Tibial nerve (tissue), 3 donors: ENCODE data around the gene HSCB.

Experiments used
- POLR2A ChIP-seq, 2 donors: fragments of 450-650 bp; IDR thresholded peaks; one replicate each; pipeline ENCODE4 v1.6.1; 2017; ENCODE audit warnings: antibody characterized with exemption in 2 of 2, mild to moderate bottlenecking in 2 of 2, moderate library complexity in 2 of 2
- TF ChIP-seq, protein P1 (sequence below), 5 experiments: fragments of 200-600 bp in 3 of 5; fragments of 450-650 bp in 2 of 5; sonication (generic) in 3 of 5; IDR thresholded peaks; one replicate each; pipeline ENCODE4 v1.5.1; 2016 to 2019; ENCODE audit warnings: antibody characterized with exemption in 5 of 5, mild to moderate bottlenecking in 3 of 5, moderate library complexity in 2 of 5

DNA sequence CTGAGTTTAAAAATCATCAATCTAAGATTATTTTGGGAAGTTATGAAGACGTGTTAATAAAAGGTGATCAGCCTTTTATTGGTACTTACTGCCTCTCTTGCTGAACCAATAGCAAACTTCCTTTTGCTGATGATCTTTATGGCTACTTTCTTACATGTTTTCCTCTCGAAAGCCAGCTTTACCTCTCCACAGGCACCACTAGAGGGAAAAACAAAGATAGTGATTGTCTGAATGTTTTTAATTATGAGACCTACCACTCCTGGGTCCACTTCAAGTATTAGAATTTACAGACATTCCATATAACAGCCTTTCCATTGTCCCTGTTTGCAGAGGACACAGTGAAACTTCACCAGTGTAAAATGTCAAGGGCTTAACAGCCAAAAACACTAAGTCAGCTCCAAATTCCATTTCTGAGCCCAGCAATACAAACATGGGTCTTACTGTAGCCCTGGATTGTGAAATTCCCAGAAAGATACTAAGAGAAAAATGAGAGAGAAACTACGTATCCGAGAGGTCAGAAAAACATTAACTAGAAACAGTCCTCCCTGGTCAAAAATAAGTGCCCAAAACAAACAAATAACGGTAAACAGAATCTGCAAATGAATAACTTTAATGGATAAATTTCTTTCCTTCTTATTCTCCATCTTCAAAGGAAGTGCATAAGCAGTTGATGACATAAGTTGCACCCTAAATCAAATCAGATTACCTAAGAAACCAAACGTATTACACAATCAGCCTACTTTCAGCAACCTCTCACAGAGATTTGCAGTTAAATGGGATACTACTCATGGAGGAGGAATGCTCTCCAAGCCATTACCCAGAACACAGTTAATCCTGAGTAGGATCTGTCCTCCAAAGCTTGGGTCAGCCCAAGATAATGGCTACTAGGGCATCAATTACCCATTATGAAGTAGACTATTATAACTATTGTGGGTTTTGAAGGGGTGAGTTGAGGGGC, 29.7 kb upstream of the HSCB start:
- TF ChIP-seq, protein P1, sequence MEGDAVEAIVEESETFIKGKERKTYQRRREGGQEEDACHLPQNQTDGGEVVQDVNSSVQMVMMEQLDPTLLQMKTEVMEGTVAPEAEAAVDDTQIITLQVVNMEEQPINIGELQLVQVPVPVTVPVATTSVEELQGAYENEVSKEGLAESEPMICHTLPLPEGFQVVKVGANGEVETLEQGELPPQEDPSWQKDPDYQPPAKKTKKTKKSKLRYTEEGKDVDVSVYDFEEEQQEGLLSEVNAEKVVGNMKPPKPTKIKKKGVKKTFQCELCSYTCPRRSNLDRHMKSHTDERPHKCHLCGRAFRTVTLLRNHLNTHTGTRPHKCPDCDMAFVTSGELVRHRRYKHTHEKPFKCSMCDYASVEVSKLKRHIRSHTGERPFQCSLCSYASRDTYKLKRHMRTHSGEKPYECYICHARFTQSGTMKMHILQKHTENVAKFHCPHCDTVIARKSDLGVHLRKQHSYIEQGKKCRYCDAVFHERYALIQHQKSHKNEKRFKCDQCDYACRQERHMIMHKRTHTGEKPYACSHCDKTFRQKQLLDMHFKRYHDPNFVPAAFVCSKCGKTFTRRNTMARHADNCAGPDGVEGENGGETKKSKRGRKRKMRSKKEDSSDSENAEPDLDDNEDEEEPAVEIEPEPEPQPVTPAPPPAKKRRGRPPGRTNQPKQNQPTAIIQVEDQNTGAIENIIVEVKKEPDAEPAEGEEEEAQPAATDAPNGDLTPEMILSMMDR (IDR thresholded peaks at IDR 0.05): peak in 1 of 5 experiments; percentile 23
- TF ChIP-seq POLR2A (IDR thresholded peaks at IDR 0.05): no peak
